GM18951 (cell line): ENCODE results near the gene SIX3.

Source experiments
- POLR2A ChIP-seq: IDR thresholded peaks from 4 replicates; pipeline ENCODE4 v1.6.1; 2011; ENCODE audit warnings: mild to moderate bottlenecking; ENCODE audit not compliant: insufficient read length, insufficient read depth; ENCODE audit errors: extremely low read depth
- in situ Hi-C: fragments of 300-500 bp; cut with MboI; formaldehyde crosslinking; loops from one replicate; pipeline ENCODE4 v1.12.0; 2022; ENCODE audit warnings: low sequenced_read_pairs, mixed read lengths, inconsistent platforms; ENCODE audit not compliant: unreplicated experiment

Gene SIX3

GRCh38 chr2:44951124-44951523 lies 9.6 kb downstream of the SIX3 start:
- in situ Hi-C loops: loop anchor here (25.0 kb wide), 3 partner anchors 464 to 914 kb away; no protein-coding TSS in a partner anchor
- no peak for TF ChIP-seq POLR2A

DNA sequence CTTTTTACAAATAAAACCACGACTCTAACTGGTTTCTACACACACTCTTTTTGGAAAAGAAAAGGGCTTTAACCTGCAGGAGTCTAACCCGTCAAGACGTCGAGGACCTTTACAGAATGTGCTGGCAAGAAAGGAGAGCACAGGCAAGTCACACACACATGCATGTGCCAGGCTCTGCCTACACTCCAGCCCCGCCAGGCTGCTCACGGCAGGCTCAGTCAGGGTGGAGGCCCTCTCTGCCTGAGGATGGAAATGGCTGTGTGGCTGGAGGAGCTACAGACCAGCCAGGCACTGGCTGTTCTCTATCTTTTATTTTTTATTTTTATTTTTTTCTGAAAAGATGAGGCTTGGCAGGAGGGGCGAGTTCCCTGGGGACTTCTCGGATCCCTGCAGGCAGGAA lies 10.2 kb downstream of the SIX3 start:
- no peak for TF ChIP-seq POLR2A
- in situ Hi-C loops: loop anchor here (25.0 kb wide), 3 partner anchors 464 to 914 kb away; no protein-coding TSS in a partner anchor

DNA sequence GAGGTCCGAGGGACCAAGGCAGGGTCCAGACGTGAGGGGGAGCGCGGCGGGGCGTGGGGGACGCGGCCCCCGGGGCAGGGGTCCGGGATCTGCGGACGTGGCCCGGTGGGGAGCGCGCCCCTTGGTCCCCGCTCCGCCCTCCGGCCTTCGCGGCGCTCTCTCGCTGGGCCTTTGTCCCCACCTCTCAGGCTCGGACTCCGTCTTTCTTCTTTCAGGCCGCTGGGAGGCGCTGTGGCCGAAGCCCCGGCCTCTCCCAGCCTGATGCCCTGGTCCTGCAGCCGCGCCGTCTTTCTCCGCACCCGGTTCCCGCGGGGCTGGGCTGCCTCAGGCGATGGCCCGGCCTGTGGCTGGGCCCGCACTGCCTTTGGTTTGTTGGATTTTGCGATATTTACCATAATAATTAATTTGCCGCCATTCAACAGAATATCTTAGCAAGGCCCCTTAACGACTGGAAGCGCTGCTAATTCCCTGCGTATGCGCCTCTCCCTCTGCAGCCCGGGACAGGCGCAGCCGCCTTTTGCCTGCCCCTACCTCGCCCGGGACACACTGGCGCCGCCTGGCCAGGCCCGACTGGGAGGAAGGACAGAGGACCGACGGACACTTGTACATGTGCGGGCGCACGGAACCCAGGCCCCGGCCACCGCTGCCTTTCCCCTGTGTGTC lies 10.8 kb downstream of the SIX3 start:
- in situ Hi-C loops: loop anchor here (25.0 kb wide), 3 partner anchors 465 to 915 kb away; no protein-coding TSS in a partner anchor
- TF ChIP-seq POLR2A: no peak

DNA sequence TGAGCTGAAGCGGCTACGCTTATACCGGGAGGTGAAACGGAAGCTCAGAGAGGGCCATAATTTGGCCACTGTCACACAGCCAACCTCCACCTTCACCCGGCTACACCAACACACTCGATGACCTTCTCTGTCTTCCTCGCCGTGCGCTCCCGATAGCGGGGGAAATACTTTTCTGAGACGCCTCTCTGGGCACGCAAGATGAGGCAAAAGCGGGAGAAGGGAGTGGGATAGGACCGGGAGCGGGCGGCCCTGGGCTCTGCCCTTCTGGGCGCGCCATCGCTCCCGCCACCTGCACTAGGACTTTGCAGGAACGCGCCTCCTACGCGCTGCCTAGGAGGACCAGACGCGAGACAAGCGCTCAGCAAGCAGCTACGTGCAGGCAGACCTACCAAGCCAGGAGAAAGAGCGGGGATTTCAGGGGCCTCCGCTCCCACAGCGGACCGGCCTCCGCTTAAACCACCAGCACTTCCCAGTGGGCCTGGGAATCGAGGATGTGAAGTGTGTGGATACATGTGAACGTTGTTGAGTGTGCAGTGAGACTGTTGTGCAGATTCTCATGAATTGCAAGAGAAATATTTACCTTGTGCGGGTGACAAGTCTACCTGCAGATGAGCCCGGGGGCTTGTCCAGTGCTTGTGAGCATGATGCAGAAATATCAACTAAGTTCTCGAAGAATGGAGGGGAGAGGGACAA lies 11.4 kb downstream of the SIX3 start:
- in situ Hi-C loops: loop anchor here (25.0 kb wide), 3 partner anchors 466 to 916 kb away; no protein-coding TSS in a partner anchor
- TF ChIP-seq POLR2A: no peak

- in situ Hi-C loops: loop anchor here (25.0 kb wide), 3 partner anchors 466 to 916 kb away; no protein-coding TSS in a partner anchor
- TF ChIP-seq POLR2A: no peak
Measured at GRCh38 chr2:44953499-44953883, 12.0 kb downstream of the SIX3 start.

DNA sequence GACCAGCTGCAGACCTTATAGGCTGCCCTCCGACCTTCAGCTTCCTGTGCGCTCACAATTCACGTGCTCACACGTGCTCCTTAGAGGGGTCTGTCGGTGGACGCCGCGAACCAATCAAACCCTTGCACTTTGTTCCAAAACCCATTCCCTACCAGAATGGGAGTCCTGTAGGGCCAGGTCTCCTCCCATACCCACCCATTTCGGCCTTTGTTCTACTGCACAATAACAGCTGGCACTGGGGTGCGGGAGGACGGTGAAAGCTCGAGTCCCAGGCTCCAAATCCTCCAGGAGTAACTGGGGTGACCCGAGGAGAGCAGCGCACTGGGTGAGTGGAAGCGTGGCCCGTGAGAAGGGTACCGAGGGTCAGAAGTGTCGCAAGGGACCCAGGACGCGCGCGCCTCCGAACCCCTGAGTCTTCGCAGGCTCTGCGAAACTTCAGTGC lies 13.0 kb downstream of the SIX3 start:
- in situ Hi-C loops: loop anchor here (25.0 kb wide), 3 partner anchors 467 to 917 kb away; no protein-coding TSS in a partner anchor
- no peak for TF ChIP-seq POLR2A

DNA sequence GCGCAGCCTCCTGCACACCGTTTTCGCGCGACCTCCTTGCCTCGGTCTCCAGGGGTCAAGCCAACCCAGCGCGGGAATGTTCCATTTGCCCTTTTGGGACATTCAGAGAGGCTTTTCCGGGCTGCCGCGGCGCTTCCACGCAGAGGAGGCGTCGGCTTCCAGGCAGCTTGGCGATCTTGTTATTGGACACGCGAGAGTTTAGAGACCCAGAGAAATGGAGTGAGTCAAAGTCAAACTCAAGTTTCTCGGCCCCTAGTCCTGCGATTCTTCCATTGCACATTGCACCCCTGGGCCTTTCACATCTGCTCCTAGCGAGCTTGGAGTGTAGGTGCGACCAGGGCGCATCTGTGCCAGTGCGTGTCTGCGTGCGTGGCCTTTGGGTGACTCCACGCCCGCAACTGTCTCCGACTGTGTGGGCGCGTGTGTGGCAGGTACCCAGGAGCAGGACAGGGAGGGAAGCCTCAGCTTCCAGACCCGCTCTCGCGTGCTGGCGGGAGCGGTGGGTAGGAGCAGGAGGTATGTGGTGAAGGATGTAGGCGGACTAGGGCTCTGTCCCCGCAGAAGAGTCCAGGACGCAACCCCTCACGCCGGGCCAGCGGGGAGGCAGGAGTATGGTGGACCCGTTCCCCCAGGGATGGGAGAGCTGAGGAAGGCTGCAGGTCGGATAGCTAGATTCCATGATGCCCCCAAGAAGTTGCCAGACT lies 13.5 kb downstream of the SIX3 start:
- in situ Hi-C loops: loop anchor here (25.0 kb wide), 3 partner anchors 468 to 918 kb away; no protein-coding TSS in a partner anchor
- TF ChIP-seq POLR2A: no peak

DNA sequence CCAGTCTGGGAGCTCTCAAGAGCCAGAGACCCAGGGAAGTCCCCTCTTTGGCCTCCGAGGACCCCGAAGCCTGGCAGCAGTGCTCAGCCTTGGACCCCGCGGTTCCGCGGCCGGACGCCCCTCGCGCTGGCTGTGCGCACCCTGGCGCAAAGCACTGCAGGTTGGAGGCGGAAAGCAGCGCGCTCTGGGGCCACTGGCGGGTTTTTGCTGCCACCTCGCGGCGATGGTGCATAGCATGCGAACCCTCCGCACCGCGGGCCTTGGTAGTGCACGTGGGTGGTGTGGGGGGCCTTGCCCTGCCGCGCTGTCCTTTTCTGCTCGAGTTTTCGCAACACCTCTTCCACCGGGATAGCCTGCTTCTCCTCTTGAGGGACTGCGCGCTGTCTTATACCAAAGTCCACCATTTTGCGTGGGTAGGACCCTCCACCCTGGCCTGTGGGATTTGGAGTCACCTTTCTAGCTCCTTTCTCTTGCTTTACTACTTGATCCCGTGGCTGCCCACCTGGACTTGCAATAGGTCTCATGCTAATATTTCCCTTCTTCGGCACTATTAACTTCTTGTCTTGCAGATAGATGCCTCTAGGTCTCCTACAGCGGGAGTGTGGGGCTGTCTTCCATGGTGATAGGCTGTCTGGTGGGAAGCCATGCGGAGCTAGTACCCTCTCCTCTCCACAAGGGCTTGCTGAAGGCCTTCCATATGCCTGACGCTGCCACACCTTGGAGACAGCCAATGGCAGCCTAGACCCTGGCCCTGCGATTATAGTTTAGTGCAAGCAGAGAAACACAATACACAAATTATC lies 14.3 kb downstream of the SIX3 start:
- no peak for TF ChIP-seq POLR2A
- in situ Hi-C loops: loop anchor here (25.0 kb wide), 3 partner anchors 468 to 918 kb away; no protein-coding TSS in a partner anchor

DNA sequence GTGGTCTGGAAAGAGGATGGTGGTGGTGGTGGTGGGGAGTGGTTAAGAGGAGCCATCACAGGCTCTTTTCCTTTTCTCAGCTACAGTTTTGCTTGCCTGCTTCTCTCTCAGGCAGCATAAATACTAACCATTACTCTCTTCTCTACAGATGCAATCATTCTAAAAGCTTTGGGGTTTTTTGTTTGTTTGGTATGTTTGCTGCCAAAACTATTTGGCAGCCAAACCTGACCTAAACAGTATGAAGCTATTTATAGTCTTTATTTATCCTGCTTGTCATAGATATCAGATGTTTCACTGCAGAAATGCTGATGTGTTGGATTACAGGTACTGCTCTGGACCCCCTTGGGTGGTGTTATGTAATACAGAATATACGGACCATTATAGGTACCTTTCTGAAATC lies 15.3 kb downstream of the SIX3 start:
- in situ Hi-C loops: loop anchor here (25.0 kb wide), 3 partner anchors 470 to 920 kb away; no protein-coding TSS in a partner anchor
- no peak for TF ChIP-seq POLR2A

DNA sequence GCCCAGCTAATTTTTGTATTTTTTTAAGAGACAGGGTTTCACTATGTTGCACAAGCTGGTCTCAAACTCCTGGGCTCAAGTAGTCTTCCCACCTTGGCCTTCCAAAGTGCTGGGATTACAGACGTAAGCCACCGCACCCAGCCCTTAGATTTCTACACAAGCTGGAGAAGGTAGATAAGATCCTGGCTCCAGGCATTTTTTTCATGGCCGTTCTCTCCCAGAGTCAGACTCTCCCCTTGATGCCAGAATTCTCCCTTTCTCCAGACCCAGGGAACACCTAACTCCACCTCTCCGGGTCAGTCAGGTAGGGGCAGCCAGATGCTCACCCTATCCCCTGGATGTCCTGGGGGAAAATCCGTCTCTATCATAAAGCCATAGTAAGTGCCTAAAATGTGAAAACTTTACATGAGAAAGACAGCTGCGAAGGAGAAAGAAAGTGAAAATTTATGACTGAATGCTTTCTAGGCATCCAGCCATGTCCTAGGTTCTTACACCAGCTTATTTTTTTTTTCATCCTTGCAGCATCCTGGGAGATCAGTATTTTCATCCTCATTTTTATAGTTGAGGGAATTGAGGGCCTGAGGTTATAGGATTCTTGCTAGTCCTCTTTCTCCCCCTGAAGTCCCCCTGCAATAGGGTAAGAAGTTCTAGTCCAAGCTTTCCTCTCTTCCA lies 16.3 kb downstream of the SIX3 start:
- no peak for TF ChIP-seq POLR2A
- in situ Hi-C loops: loop anchor here (25.0 kb wide), 3 partner anchors 470 to 920 kb away; no protein-coding TSS in a partner anchor

GRCh38 chr2:44959855-44960254 lies 18.4 kb downstream of the SIX3 start:
- no peak for TF ChIP-seq POLR2A
- in situ Hi-C loops: loop anchor here (25.0 kb wide), 3 partner anchors 473 to 923 kb away; no protein-coding TSS in a partner anchor

- TF ChIP-seq POLR2A: no peak
- in situ Hi-C loops: loop anchor here (25.0 kb wide), 3 partner anchors 474 to 924 kb away; no protein-coding TSS in a partner anchor
Measured at GRCh38 chr2:44960871-44961270, 19.4 kb downstream of the SIX3 start.
